SK-N-MC (cell line): ENCODE data around the gene PTX4.

Experiments used
- DNase-seq: peaks from one replicate; pipeline ENCODE4 v3.0.0-alpha.2; 2011; ENCODE audit warnings: low read depth, low spot score
- H3K27ac ChIP-seq: fragments of 200-600 bp; sonication (generic); 2 replicates; pipeline ENCODE4 v1.5.1; 2016; ENCODE audit warnings: mixed run types
- H3K36me3 ChIP-seq: fragments of 200-600 bp; sonication (generic); 2 replicates; pipeline ENCODE4 v1.6.1; 2017; ENCODE audit warnings: antibody characterized with exemption, low read length, mixed read lengths; ENCODE audit not compliant: insufficient read depth
- H3K4me3 ChIP-seq: fragments of 200-600 bp; sonication (generic); 2 replicates; pipeline ENCODE4 v1.5.1; 2016
- H3K9ac ChIP-seq: fragments of 200-600 bp; sonication (generic); 2 replicates; pipeline ENCODE4 v1.8.0; 2017; ENCODE audit warnings: mixed run types, mixed read lengths; ENCODE audit not compliant: insufficient read length
- H3K9me3 ChIP-seq: fragments of 200-600 bp; sonication (generic); 2 replicates; pipeline ENCODE4 v1.6.1; 2017; ENCODE audit warnings: low read depth, mild to moderate bottlenecking, antibody characterized with exemption, low read length, moderate library complexity, mixed read lengths
- EZH2 ChIP-seq: fragments of 200-600 bp; sonication (generic); IDR thresholded peaks from one replicate; pipeline ENCODE4 v1.6.1; 2017; ENCODE audit warnings: antibody characterized with exemption
- FOXP2 ChIP-seq: optimal IDR thresholded peaks from 2 replicates; pipeline ENCODE3; 2011; ENCODE audit warnings: mild to moderate bottlenecking, moderate library complexity; ENCODE audit not compliant: insufficient read depth; ENCODE audit errors: extremely low read length, control extremely low read depth
- POLR2AphosphoS5 ChIP-seq: IDR thresholded peaks from 2 replicates; pipeline ENCODE4 v1.6.1; 2012; ENCODE audit warnings: mild to moderate bottlenecking, low read depth, low read length, borderline replicate concordance

PTX4 gene

GRCh38 chr16:1488619-1489018, at the start of gene PTX4:
TSS of gene PTX4 (minus strand) at chr16:1488944. CDS start at chr16:1488909, 35 bp downstream.
- no peak within 1 kb of the TSS for H3K4me3 ChIP-seq
- no peak within 1 kb of the TSS for H3K27ac ChIP-seq
- no peak for TF ChIP-seq FOXP2
- no peak for TF ChIP-seq POLR2AphosphoS5
- no peak for TF ChIP-seq EZH2
- no peak within 1 kb of the TSS for H3K9ac ChIP-seq
- H3K36me3 ChIP-seq, result no peaks in the 10 kb centered on the region
- H3K9me3 ChIP-seq, result no peaks in the 10 kb centered on the region
- no peak for DNase-seq

- H3K4me3 ChIP-seq, result no peak overlapping the region
- no peaks in the 10 kb centered on the region for H3K36me3 ChIP-seq
- DNase-seq, result no peak
- H3K9me3 ChIP-seq, result no peaks in the 10 kb centered on the region
- no peak for TF ChIP-seq EZH2
- TF ChIP-seq FOXP2, result no peak
- TF ChIP-seq POLR2AphosphoS5, result no peak
- no peak overlapping the region for H3K27ac ChIP-seq
- no peak overlapping the region for H3K9ac ChIP-seq
These were observed 49.1 kb upstream of the PTX4 start for GRCh38 chr16:1537763-1538289.

GRCh38 chr16:1537138-1537577, 48.4 kb upstream of the PTX4 start:
- H3K36me3 ChIP-seq, result no peaks in the 10 kb centered on the region
- H3K4me3 ChIP-seq, result no peak overlapping the region
- no peak for DNase-seq
- no peaks in the 10 kb centered on the region for H3K9me3 ChIP-seq
- H3K27ac ChIP-seq, result no peak overlapping the region
- TF ChIP-seq POLR2AphosphoS5, result no peak
- no peak for TF ChIP-seq FOXP2
- no peak for TF ChIP-seq EZH2
- H3K9ac ChIP-seq, result no peak overlapping the region

GRCh38 chr16:1536601-1537000, 47.9 kb upstream of the PTX4 start:
- H3K4me3 ChIP-seq, result no peak overlapping the region
- no peak overlapping the region for H3K9ac ChIP-seq
- H3K9me3 ChIP-seq, result no peaks in the 10 kb centered on the region
- no peak for DNase-seq
- no peaks in the 10 kb centered on the region for H3K36me3 ChIP-seq
- H3K27ac ChIP-seq, result no peak overlapping the region
- no peak for TF ChIP-seq POLR2AphosphoS5
- TF ChIP-seq EZH2, result no peak
- TF ChIP-seq FOXP2, result no peak

GRCh38 chr16:1535391-1536291, 46.9 kb upstream of the PTX4 start:
- H3K4me3 ChIP-seq, result no peak overlapping the region
- H3K9me3 ChIP-seq, result no peaks in the 10 kb centered on the region
- TF ChIP-seq POLR2AphosphoS5, result no peak
- TF ChIP-seq EZH2, result no peak
- TF ChIP-seq FOXP2, result no peak
- no peak overlapping the region for H3K27ac ChIP-seq
- no peak overlapping the region for H3K9ac ChIP-seq
- DNase-seq, result no peak
- no peaks in the 10 kb centered on the region for H3K36me3 ChIP-seq

- Histone ChIP-seq H3K4me3 (no peak overlapping the region), H3K27ac (0 out of 2 replicates have a peak overlapping the region, but pooled peaks have one; percentile 19), H3K9me3 (no peaks in the 10 kb centered on the region), H3K36me3 (no peaks in the 10 kb centered on the region), H3K9ac (no peak overlapping the region)
- no peak for DNase-seq
- TF ChIP-seq EZH2, result no peak
- TF ChIP-seq POLR2AphosphoS5, result no peak
These were observed 45.6 kb upstream of the PTX4 start for GRCh38 chr16:1534021-1535020.

- no peaks in the 10 kb centered on the region for H3K9me3 ChIP-seq
- no peaks in the 10 kb centered on the region for H3K36me3 ChIP-seq
- no peak within 1 kb of the TSS for H3K27ac ChIP-seq
- no peak within 1 kb of the TSS for H3K9ac ChIP-seq
- TF ChIP-seq FOXP2 (no peak), EZH2 (no peak), POLR2AphosphoS5 (no peak)
- H3K4me3 ChIP-seq, result no peak within 1 kb of the TSS
- DNase-seq, result no peak
These were observed 44.8 kb upstream of the PTX4 start, which contains the start of gene TMEM204 for GRCh38 chr16:1533443-1533951. TSS of gene TMEM204 (plus strand) at chr16:1533666. CDS start at chr16:1534276, 610 bp downstream.

GRCh38 chr16:1532771-1533170, 44.0 kb upstream of the PTX4 start:
- Histone ChIP-seq H3K36me3 (no peaks in the 10 kb centered on the region), H3K4me3 (no peak overlapping the region), H3K27ac (no peak overlapping the region), H3K9me3 (no peaks in the 10 kb centered on the region), H3K9ac (no peak overlapping the region)
- no peak for TF ChIP-seq POLR2AphosphoS5
- no peak for TF ChIP-seq FOXP2
- no peak for TF ChIP-seq EZH2
- no peak for DNase-seq
